ENCODE measurements around the gene TXNRD2.

TXNRD2 gene

DNA sequence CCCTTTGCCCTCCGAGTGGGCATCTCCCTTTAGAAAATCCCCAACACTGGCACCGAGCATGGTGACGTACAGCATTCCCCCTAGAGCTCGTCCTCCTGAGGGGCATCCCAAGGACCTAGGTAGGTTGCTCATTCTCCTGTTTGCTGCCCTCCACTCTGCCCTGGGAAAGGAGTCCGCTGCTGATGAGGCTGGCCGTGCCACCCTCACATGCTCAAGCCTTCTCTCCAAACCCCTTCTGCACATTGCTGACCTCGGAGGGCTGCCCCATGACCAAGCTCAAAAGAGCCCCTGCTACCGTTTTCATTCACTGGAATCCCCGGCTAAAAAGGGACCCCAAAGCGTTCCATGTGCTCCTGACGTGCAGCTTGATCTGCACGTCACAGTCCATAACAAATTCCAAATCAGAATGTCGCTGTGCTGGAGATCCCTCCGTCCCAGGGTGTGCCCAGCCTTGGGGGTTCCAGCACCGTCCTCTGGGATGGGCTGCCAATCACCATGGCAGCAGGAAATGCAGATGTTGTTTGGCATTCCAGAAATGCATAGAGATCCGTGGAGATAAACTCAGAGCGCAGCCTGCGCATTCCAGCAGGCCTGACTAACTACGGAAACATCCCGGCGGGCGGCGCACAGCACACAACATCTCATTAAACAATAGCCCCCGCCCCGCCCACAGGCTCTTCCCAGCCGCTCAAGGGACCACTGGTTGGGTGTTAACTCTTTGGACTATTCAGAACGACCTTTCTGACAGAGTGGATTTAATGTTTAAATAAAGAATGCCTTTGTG, 60.6 kb downstream of the TXNRD2 start:
- H3K27ac ChIP-seq, result peak overlapping the region; percentile 50

DNA sequence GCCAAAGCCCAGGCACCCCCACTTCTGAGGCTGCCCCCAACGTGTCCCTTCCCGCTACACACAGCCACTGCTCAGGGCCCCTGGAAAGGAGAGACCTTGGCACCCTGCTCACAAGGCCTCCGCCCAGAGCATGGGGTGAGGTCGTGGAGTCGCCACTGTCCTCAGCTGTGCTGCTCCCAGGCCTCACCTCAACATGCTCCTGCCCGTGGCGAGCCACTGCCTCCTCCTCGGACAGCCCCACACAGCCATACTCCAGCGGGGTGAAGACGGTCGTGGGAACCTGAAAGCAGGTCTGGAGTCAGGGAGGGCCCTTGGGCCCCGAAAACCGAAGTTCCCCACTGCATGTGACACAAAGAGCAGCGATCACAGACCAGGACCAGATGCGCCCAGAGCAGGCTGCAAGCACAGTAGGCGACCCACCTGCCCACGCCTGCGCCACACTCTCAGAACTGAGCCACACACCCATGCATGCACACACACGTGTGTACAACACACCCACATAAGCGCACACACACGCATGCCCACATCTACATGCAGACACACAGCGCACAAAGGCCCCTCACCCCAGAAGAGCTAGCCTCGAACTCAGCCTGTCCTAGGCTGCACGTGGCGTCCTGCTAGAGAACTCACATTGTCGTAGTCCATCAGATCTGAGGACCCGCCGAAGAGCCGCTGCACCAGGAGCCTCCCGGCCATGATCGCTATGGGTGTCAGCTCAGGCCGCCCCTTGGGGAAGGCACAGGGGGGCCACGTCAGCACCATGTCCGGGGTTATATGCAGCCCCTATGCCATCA, 61.4 kb downstream of the TXNRD2 start:
- no peak for DNase-seq (ENCODE audit: low read depth, low spot score)
- no peak overlapping the region for H3K27ac ChIP-seq

More for the DNA sequence above, 60.6 kb downstream of the TXNRD2 start:
- peak; percentile 26 for DNase-seq (ENCODE audit: low read depth, low spot score)

DNA sequence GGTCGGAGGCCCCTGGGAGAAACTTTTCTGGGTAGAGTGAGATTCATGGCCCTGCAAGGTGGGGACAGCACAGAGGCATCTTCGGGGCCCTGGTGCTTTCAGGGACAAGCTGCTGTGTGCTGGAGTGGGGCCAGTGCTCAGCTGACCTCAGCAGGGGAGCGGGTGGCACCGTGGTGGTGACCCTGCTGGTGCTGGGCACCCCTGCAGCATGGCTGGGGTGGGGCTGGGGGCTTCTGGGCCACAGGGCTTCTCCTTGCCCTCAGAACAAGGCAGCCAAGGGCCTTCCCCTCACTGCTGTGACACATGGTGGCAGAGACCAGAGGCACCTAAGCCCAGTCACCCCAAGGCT, 62.0 kb downstream of the TXNRD2 start:
- no peak overlapping the region for H3K27ac ChIP-seq
- DNase-seq (ENCODE audit: low read depth, low spot score), result no peak

DNA sequence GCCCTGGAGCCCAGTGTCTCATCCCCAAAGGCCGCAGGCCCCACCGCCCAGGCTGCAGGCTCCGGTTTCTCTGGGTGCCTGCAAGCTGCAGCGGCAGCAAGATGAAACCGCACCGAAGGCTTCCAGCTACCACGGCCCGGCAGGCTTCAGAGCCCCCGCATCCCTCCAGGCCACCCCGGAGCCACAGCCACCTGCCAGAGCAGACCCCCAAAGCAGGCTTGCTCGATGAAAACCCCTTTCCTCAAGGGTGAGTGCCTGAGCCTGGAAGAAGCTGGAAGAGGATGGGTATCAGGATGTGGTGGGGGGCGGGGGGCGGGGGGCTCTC, 62.4 kb downstream of the TXNRD2 start:
- no peak overlapping the region for H3K27ac ChIP-seq
- DNase-seq (ENCODE audit: low read depth, low spot score), result no peak

DNA sequence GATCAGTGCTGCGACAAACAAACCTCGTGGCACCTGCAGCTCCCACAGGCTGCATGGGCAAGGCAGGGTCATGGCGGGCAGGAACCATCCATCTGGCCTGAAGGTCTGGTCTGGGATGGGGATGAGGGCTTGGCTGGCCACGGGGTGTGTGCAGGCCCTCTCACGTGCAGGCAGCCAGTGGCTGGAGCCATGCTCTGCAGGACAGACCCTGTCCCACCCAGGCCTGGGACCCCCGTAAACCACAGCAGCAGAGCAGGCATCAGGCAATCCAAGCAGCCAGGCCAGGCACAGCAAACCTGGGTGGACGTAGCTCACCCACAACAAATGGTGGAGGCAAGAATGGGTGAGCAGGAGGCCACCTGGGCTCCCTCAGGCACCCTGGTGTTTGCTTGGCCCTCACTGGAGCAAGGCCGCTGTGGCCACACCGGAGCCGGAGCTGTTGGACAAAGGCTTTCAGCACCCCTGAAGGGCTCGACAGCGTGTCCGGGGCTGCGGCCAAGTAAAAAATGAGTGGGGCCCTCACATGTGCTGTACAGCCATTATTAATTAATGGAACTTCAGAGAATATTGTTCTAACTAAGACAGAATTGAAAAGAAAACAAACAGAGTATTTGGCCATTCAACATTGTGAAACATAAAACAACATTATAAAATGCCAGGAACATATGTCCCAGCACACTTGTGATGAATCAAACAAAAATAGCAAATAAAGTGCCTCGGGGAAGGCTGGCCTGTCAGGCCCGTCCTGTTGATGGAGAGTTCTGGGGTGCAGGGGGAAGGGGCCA, 63.0 kb downstream of the TXNRD2 start:
- DNase-seq (ENCODE audit: low read depth, low spot score), result no peak
- no peak overlapping the region for H3K27ac ChIP-seq

DNA sequence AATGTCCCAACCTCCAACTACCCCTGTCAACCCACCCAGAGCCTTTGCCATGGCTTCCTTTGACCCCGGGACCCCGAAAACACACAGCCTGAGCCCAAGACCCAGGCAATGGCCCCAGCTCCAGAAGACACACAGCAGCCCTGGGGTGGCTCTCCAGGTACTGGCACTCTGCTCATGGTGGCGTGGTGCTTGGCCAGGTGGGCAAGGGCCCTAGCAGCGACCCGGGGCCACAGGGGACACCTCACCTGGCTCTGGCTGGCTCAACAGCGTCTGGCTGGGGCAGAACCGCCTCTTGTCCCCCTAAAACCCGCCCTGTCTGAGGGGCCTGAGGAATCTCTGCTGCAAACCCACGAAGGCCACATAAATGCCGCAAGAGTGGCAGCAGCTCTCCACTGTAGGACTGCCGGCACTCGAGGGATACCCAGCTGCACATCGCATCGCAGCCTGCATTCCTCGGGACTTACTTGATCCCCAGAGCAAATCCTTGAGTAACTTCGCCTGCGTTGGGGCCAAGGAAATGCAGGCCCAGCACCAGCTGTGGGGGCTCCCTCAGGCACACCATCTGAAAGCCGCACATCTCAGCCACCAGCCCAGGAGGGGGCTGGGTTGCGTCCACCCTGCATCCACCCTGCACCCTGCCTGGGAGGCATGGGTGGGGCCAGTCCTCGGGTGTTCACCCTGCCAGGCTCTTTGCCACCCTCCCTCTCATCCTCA, 63.8 kb downstream of the TXNRD2 start:
- DNase-seq (ENCODE audit: low read depth, low spot score), result no peak
- H3K27ac ChIP-seq, result no peak overlapping the region

DNA sequence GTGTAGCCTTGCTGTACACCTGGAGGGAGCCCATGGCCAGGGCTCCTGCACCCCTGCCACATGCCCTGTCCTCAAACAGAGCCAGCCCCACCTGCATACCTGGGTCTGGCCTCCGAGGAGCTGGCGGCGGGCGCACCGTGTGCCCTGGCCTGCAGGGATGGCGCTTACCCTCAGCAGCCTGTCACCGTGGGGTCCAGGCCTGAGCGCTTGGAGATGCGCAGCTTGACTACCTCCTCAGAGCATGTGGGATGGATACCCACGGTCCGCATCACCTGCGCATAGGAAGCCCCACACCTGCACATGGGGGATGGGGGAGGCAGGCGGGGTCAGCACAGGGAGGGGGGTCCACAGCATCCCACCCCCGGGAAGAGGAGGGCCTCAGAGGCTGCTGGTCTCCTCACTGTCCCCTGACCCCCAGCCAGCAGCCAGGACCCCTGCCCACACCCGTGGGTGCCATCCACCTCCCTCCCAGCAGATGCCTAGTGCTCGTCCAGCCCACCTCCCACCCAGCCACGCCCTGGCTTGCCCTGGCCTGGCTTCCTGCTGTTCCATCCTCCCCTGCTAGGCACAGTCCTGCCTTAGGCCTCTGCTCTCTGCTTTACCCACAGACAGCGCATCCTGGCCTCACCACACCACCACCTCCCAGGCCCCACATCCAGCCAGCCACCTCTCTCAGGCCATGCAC, 64.5 kb downstream of the TXNRD2 start:
- H3K27ac ChIP-seq, result no peak overlapping the region
- no peak for DNase-seq (ENCODE audit: low read depth, low spot score)

DNA sequence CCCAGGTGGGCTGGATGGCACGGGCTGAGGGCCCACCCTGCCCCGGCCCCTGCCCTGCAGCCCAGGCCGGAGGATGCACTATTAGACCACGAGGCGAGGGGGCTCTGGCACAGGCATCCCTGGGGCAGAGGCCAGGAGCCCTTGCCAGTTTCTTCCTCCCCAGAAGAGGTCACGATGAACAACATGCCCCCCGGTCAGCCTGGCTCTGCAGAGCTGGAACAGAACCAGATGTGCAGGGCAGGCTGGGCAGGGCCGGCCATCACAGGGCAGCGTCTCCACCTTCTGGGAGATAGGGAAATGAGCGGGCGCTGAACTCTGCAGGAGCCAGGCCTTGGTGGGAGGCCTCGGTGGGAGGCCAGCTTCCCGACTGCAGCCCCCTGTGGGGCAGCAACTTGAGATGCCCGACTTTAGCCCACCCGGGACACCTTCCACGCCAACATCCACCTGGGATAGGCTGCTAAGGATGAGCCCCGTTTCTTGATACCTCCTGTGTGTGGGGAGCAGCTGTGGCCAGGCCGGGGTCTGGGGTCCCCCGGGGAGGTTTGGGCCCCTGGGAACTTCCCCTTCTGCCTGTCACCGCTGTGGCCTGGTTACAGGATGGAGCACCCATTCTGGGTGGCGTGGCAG, 65.2 kb downstream of the TXNRD2 start:
- H3K27ac ChIP-seq, result no peak overlapping the region

DNA sequence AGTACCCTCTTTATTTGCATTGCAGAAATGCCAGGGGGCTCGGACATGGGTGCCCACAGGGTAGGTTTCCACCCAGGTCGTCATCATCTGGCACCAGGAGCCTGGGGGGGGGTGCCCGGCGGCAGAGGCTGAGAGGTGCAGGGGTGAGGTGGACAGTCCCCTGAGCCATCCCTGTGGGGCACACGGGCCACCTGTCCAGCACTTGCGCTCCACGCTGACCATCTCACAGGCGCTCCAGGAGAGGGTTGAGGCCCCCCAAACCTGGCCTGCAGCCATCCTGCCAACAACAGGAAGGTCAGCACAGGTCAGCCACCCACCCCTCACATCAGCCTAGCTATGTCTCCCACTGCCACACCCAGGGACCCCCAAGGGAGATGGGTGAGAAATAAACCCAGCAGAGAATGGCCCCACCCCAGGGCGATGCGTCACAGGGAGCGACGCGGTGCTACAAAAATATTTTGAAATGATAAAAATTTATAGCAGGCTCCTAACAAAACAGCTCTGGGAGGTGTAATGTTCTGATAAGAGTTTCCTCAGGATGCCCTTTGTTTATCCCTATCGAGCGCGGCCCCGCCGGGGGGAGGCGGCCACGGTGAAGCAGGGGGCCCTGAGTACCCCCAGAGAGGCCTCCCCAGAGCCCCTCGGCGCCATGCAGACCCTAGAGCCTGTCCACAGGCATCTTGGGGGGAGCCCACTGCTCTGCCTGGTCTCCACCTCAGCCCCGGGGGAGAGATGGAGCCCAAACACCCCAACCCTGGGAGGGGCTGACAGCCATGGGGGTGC, 65.9 kb downstream of the TXNRD2 start:
- no peak overlapping the region for H3K27ac ChIP-seq
- DNase-seq (ENCODE audit: low read depth, low spot score), result no peak

More for the DNA sequence above, 65.2 kb downstream of the TXNRD2 start:
- no peak for DNase-seq (ENCODE audit: low read depth, low spot score)

DNA sequence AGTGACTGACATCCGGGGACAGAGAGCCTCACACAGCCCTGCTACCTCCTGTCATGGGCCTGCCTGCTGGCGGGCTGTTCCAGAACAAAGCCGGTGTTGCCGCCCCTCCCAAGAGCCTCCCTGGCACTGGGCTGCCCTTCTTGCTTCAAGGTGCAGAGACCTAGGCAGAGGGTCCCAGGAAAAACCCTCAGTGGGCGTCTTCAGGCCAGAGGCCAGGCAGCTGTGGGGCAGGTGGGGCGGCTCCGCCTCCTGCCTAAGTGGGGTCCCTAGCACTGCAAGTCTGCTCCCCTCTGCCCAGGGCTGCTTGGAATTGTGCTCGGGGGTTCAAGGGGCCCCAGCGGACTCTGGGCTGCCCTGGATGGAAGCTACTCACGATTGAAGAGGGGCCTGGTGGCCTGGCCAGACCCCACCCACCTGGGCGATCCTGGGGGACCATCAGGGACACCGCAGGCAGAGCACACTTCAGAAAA, 66.5 kb downstream of the TXNRD2 start:
- no peak for DNase-seq (ENCODE audit: low read depth, low spot score)
- peak overlapping the region; percentile 38 for H3K27ac ChIP-seq

DNA sequence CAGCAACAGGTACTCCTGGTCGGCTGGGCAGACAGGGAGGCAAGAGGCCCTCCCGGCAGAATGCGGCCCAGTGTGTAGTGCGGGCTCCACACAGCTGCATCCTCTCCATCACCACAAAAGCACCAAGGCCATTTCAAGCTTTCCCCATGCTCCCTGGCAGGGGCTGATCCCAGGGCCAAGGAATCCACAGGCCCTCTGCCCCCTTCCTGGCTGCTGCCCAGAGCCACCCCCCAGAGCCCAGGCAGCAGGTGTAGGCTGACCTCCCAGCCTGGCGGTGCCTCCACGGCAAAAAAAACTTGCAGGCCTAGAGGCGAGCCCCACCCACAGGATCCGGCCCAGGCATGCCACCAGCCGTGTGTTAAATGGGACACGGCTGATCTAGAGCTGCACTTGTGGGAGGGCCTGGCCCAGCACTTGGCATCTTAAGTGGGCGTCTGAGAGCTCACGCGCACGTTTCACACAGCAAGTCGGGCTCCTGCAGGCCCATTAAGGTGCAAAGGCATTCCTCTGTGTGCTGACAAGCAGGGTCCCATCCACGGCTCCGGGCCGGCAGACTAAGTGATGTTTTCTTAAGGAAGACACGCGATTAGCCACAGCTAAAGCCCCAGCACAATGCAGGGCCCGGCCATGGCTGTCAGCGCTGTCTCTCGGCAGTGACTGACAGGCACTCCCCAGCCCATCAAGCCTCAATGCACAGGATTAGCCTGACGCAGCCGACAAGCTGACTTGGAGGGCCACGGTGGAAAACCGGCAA, 67.1 kb downstream of the TXNRD2 start:
- peak overlapping the region; percentile 38 for H3K27ac ChIP-seq
- DNase-seq (ENCODE audit: low read depth, low spot score), result no peak

DNA sequence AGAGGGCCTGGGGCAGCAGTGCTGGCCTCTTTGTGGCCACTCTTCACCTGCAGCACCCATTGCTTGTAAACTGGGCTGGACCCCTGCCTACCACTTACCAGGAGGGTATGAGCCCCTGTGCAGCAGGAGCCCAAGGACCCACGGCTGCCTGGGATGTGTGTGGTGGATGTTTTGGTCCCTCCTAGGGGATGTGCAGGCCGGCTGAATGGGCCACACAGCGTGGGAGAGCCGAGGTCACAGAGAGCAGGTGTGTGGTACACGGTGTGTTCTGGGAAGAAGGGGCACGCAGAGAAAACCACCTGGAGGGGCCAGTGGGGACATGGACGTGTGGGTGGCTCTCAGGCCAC, 67.7 kb downstream of the TXNRD2 start:
- peak overlapping the region; percentile 38 for H3K27ac ChIP-seq
- DNase-seq (ENCODE audit: low read depth, low spot score), result no peak

DNA sequence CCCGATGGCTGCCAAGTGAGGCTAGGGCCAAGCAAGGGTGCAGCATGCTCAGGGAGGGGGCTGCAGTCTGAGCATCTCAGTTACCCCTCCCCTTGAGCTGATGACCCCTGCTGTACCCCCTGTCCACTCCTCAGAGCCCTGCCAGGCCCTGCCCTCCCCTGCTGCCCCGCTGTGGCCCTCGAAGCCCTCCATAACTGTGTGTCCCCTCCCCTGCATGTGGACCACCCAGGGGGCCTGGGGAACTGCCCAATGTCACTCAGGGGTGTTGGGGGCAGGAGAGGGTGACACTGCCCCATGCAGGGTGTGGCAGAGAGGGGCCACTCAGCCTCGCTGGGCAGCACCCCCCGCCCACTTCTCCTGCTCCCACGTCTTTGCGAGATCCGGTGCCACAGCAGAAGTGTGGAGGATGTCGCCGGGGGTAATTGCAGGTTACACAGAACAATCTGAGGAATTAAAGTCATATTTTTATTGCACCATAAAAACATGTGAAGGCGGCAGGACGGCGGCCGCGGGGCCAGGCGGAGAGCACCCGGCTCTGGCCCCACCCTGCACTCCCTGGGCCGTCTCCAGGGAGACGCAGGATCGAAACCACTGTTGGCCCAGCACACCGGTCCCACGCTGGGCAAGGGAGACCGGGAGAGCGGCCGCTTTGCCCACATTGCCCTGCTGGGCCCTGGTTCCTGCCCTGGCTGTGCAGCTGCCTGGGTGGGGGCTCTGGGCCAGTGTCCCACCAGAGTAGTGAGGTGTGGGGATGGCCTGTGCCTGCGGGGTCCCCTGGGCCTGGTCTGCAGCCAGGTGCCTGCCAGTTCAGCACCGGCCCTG, 68.3 kb downstream of the TXNRD2 start:
- H3K27ac ChIP-seq, result no peak overlapping the region
- DNase-seq (ENCODE audit: low read depth, low spot score), result no peak

DNA sequence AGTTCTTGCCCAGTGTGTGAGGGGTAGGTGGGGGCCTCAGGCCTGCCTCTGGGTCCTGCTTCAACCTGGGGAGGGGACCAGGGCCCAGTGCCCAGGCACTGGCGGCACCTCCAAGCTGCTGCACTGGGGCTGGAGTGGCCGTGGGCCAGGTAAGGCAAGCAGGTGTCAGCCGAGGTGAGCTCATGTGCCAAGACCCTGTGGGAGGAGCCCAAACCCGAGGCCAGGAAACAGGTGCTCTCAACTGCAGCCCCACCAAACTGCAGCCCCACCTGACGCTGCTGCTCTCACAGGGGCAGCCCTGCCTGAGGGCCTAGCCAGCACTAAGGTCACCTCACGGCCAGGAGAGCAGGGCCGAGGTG, 68.9 kb downstream of the TXNRD2 start:
- no peak for DNase-seq (ENCODE audit: low read depth, low spot score)
- H3K27ac ChIP-seq, result no peak overlapping the region

DNA sequence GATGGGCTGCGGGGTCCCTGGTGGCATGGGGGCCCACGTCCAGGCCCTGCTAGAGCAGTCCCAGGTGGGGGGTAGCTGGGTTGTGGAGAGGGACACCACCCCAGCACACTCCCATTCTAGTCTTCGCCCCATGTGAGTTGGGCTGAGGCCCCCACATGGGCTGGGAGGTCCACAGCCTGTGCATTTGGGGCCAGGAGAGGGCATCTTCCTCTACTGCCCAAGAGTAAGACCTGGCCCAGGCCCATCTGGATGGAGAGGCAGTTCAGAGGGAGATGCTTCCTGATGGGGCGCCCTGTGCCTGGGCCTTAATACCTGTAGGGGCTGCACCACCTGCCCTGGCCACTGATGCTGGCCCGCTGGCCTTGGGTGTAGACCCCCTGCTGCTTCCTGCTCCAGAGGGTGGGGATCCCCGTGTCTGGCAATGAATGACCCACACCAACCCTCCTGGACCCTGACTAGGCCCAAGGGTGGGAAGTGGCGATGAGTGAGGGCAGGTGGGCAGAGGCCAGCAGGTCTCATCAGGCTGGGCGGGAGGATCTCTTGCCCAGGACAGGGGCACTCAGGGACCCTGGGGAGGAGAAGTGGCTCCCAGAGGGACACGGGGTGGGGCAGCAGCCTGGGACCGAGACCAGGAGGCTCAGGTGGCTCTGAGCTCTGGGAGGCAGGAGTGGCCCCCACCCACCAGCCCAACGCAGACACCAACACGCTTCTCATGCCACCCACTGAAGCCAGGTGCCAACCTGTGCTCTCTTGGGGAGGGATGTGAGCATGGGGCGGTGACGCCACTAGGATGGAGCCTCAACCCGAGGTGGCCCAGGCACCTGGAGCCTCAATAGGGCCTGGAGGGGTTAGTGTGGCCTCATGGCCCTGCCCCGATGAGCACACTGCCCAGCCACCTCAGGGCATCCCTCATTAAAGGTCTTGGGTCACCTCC, 69.5 kb downstream of the TXNRD2 start:
- H3K27ac ChIP-seq, result no peak overlapping the region
- no peak for DNase-seq (ENCODE audit: low read depth, low spot score)
